Measurements from ENCODE around the gene CALR3.
A peak's percentile ranks its signal among the peaks of the same experiment; 100 is the strongest.
"Not testable (repeated sequence)": the region's sequence is repeated elsewhere in the genome, so short reads cannot be mapped to it uniquely, and the experiment has no call there.

The CALR3 gene

DNA sequence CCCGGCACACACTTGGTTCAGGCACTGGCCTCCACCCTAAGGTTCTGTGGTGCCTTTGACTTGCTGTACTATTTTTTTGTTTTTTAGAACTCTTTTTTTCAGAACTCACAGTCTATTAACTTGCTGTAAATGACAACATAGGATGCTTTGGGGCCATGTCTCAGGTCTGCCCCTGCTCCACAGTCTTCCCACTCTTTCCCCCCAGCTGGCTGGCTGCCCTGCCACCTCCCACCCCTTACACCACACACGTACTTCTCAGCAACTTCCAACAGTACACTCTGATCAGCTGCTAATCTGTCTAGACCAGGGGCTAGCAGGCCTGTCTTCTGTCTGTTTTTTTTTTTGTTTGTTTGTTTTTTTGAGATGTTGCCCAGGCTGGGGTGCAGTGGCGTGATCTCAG, 8.3 kb upstream of the CALR3 start:
- peaks cover 20% of the 10 kb centered on the region for H3K36me3 ChIP-seq

DNA sequence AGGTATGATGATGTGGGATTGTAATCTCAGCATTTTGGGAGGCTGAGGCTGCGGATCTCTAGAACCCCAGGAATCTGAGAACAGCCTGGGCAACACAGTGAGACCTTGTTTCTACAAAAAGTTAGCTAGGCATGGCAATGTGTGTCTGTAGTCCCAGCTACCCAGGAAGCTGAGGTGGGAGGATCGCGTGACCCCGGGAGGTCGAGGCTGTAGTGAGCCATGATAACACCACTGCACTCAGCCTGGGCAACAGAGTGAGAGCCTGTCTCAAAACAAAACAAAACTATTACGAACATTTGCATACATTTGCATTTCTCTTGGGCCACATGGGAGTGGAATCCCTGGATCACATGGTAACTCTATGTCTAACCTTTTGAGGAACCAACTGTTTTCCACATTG, 1.9 kb upstream of the CALR3 start:
- DNase-seq = no peak
- TF ChIP-seq, protein P1, sequence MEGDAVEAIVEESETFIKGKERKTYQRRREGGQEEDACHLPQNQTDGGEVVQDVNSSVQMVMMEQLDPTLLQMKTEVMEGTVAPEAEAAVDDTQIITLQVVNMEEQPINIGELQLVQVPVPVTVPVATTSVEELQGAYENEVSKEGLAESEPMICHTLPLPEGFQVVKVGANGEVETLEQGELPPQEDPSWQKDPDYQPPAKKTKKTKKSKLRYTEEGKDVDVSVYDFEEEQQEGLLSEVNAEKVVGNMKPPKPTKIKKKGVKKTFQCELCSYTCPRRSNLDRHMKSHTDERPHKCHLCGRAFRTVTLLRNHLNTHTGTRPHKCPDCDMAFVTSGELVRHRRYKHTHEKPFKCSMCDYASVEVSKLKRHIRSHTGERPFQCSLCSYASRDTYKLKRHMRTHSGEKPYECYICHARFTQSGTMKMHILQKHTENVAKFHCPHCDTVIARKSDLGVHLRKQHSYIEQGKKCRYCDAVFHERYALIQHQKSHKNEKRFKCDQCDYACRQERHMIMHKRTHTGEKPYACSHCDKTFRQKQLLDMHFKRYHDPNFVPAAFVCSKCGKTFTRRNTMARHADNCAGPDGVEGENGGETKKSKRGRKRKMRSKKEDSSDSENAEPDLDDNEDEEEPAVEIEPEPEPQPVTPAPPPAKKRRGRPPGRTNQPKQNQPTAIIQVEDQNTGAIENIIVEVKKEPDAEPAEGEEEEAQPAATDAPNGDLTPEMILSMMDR (IDR thresholded peaks at IDR 0.05; ENCODE audit: low read depth, low read length) = no peak
- Histone ChIP-seq H3K4me1 (no peaks in the 10 kb centered on the region), H3K36me3 (no peaks in the 10 kb centered on the region), H3K27me3 (no peaks in the 10 kb centered on the region), H3K9me3 (no peaks in the 10 kb centered on the region), H3K4me3 (ENCODE audit: low read depth, low read length) (no peak overlapping the region)

More for the DNA sequence above, 8.3 kb upstream of the CALR3 start:
- no peak for DNase-seq
- Histone ChIP-seq H3K9me3 (no peaks in the 10 kb centered on the region), H3K4me3 (ENCODE audit: low read depth, low read length) (no peak overlapping the region), H3K4me1 (no peaks in the 10 kb centered on the region), H3K27me3 (no peaks in the 10 kb centered on the region)
- TF ChIP-seq, protein P1 (IDR thresholded peaks at IDR 0.05; ENCODE audit: low read depth, low read length) = no peak

DNA sequence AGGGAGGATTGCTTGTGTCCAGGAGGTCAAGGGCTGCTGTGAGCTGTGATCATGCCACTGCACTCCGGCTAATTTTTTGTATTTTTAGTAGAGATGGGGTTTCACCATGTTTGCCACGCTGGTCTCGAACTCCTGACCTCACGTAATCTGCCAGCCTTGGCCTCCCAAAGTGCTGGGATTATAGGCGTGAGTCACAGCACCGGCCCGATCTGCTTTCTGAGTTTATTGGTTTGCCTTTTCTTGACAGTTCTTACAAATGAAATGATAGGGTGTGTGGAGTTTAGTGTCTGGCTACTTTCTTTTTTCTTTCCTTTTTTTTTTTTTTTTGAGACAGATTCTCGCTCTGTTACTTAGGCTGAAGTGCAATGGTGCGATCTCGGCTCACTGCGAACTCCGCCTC, 1.1 kb upstream of the CALR3 start:
- no peak for DNase-seq
- peak overlapping the region; percentile 78 for H3K4me3 ChIP-seq (ENCODE audit: low read depth, low read length)
- no peaks in the 10 kb centered on the region for H3K36me3 ChIP-seq
- H3K9me3 ChIP-seq = no peaks in the 10 kb centered on the region
- H3K4me1 ChIP-seq = no peaks in the 10 kb centered on the region
- H3K27me3 ChIP-seq = no peaks in the 10 kb centered on the region
- TF ChIP-seq, protein P1 (IDR thresholded peaks at IDR 0.05; ENCODE audit: low read depth, low read length) = no peak

DNA sequence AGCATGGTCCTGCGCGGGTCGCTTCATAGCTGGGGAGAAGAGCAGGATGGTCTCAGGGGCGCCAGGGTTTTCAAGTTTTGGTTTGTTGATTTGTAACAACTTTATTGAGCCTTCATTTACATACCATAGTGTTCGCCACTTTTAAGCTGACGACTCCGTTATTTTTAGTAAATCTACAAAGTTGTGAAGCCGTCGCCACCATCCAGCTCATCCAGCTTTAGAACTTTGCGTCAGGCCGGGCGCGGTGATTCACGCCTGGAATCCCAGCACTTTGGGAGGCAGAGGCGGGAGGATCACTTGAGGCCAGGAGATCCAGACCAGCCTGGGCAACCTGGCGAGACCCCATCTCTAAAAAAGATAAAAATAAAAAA, 631 bp upstream of the CALR3 start:
- H3K9me3 ChIP-seq = no peaks in the 10 kb centered on the region
- H3K36me3 ChIP-seq = no peaks in the 10 kb centered on the region
- TF ChIP-seq, protein P1 (IDR thresholded peaks at IDR 0.05; ENCODE audit: low read depth, low read length) = no peak
- no peaks in the 10 kb centered on the region for H3K27me3 ChIP-seq
- no peak for DNase-seq
- no peaks in the 10 kb centered on the region for H3K4me1 ChIP-seq
- H3K4me3 ChIP-seq (ENCODE audit: low read depth, low read length) = peak overlapping the region; percentile 78

DNA sequence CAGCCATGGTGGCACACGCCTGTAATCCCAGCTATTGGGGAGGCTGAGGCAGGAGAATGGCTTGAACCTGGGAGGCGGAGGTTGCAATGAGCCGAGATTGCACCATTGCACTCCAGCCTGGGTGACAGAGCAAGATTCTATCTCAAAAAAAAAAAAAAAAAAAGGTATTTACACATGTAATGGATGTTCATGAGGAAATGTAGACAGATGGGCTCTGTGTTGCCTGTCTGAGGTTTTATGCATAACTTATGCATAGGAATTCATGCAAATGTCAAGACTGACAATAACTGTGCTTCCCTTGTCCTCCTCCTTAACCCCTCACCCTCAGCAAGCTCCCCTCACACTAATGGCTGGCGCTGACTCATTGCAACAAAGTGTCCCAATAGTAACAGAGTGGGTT, 9.5 kb downstream of the CALR3 start:
- not testable (repeated sequence) for DNase-seq; H3K27me3 ChIP-seq; H3K4me3 ChIP-seq (ENCODE audit: low read depth, low read length); H3K9me3 ChIP-seq; H3K36me3 ChIP-seq; H3K4me1 ChIP-seq

DNA sequence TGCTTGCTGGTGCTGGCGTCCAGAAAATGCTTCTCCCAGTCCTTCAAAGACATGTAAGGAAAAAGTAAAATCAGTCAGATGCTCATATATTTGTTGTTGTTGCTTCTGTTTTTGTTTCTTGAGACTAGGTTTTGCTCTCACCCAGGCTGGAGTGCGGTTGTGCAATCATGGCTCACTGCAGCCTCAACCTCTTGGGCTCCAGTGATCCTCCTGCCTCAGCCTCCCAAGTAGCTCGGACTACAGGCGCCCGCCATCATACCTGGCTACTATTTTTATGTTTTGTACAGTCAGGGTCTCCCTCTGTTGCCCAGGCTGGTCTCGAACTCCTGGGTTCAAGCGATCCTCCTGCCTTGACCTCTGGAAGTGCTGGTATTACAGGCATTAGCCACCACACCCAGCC, 13.2 kb downstream of the CALR3 start:
- Histone ChIP-seq H3K9me3 (no peaks in the 10 kb centered on the region), H3K27me3 (no peaks in the 10 kb centered on the region), H3K4me1 (no peaks in the 10 kb centered on the region), H3K36me3 (no peaks in the 10 kb centered on the region), H3K4me3 (ENCODE audit: low read depth, low read length) (no peak overlapping the region)
- DNase-seq = no peak
- TF ChIP-seq, protein P1 (IDR thresholded peaks at IDR 0.05; ENCODE audit: low read depth, low read length) = no peak

DNA sequence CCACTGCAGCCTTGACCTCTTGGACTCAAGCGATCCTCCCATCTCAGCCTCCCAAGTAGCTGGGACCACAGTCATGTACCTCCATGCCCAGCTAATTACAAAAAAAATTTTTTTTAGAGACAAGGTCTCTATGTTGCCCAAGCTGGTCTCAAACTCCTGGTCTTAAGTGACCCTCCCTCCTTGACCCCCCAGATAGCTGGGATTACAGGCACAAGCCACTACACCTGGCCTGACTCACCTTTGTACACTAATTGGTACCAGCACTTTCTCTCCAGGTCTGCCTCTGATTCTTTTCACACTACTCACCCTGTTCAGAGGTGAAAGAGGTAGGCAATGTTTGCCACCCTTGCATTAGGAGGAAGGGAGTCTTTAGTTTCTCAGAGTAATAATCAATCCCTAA, 18.7 kb downstream of the CALR3 start:
- Histone ChIP-seq H3K27me3 (no peaks in the 10 kb centered on the region), H3K36me3 (no peaks in the 10 kb centered on the region), H3K4me3 (ENCODE audit: low read depth, low read length) (no peak overlapping the region), H3K4me1 (no peaks in the 10 kb centered on the region), H3K9me3 (no peaks in the 10 kb centered on the region)
- TF ChIP-seq, protein P1 (IDR thresholded peaks at IDR 0.05; ENCODE audit: low read depth, low read length) = no peak
- no peak for DNase-seq
